ENCODE measurements around the gene PASK.

DNA sequence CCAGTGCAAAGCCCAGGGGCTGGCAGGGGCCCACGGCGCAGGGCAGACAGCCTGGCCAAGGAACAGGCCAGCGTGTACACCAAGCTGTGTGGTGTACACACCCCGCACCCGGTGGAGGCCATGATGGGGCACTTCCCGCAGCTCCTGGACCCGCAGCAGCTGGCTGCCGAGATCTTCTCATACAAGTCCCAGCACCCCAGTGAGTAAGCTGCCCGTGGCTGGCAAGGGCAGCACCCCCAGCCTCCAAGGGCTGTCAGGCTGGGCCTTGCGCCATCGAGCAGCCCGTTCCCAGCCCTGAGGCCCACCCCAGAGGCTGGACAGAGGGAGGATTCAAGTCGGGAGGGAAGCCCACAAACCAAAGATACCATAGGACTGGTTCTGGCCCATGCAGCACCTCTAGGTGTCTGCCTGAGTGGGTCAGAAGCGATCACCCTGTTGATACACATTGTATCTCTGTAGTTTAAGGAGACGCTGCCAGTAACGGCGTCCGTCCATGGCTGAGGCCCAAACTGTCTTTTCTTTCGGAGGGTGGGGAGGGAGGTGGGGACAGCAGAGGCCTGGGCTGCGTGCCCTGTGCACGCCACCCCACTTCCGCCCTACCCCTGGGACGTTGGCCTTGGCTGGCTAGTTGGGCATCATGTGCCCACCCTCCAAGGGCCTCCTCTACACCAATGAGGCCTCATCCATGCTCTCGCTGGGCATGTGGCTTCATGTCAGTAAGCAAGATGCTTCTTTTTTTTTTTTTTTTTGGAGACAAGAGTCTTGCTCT lies 30.4 kb downstream of the PASK start:
- TF ChIP-seq FOXK2 (IDR thresholded peaks at IDR 0.05) (no peak), SUZ12 (IDR thresholded peaks at IDR 0.05) (no peak), SP1 (IDR thresholded peaks at IDR 0.05) (no peak), TARDBP (IDR thresholded peaks at IDR 0.05) (no peak), CTBP1 (IDR thresholded peaks at IDR 0.05; ENCODE audit: borderline replicate concordance) (no peak), ARNT (IDR thresholded peaks at IDR 0.05) (no peak)

Measured in HEK293T (cell line).